Thoracic aorta (tissue), 2 donors: ENCODE measurements around the gene UBE2L3. TPM values are rescaled to one million over a fixed set of nuclear protein-coding genes. Genes with fewer than 3 reads are reported as not detected.
A peak's percentile ranks its signal among the peaks of the same experiment; 100 is the strongest.

ENCODE experiments used
- ATAC-seq: fragments of 150-250 bp; one replicate; pipeline ENCODE4 v1.8.0; 2017; ENCODE audit warnings: low read depth; ENCODE audit not compliant: insufficient number of reproducible peaks, low FRiP score
- DNase-seq: peaks from one replicate; pipeline ENCODE4 v3.0.0-alpha.2; 2020; ENCODE audit warnings: low spot score
- H3K27ac ChIP-seq, 2 donors: fragments of 200-600 bp; sonication (generic); 1 replicate in 1 of 2; 2 replicates in 1 of 2; pipeline ENCODE4 v1.5.1; 2016; ENCODE audit warnings: mild to moderate bottlenecking in 2 of 2, moderate library complexity in 2 of 2
- H3K27me3 ChIP-seq: fragments of 200-600 bp; sonication (generic); replicated peaks from 2 replicates; pipeline ENCODE4 v1.6.0; 2016; ENCODE audit warnings: mild to moderate bottlenecking; ENCODE audit not compliant: insufficient read depth
- H3K36me3 ChIP-seq: fragments of 200-600 bp; sonication (generic); one replicate; pipeline ENCODE4 v1.5.1; 2016
- H3K4me1 ChIP-seq, 2 donors: fragments of 200-600 bp; sonication (generic); 1 replicate in 1 of 2; 2 replicates in 1 of 2; pipeline versions ENCODE4 v1.5.1 to v1.6.0; 2016; ENCODE audit warnings: low read depth in 2 of 2, mild to moderate bottlenecking in 1 of 2; ENCODE audit not compliant: control insufficient read depth in 1 of 2
- H3K4me3 ChIP-seq: fragments of 200-600 bp; sonication (generic); 2 replicates; pipeline ENCODE4 v1.5.1; 2016; ENCODE audit warnings: mild to moderate bottlenecking
- H3K9me3 ChIP-seq: fragments of 200-600 bp; sonication (generic); 2 replicates; pipeline ENCODE4 v1.5.1; 2016
- CTCF ChIP-seq: fragments of 200-600 bp; sonication (generic); IDR thresholded peaks from one replicate; pipeline ENCODE4 v1.5.1; 2019; ENCODE audit warnings: antibody characterized with exemption
- total RNA-seq, 2 donors: library from RNA; depleted of rRNA; stranded (reverse); fragments of >200 nt; gene quantifications; one replicate each; pipeline versions ENCODE4 v1.1.0 to v1.2.3, GENCODE V29; 2016

The UBE2L3 gene
- total RNA-seq, 2 donors from 2014 or later: 33.8 to 38.3 TPM

DNA sequence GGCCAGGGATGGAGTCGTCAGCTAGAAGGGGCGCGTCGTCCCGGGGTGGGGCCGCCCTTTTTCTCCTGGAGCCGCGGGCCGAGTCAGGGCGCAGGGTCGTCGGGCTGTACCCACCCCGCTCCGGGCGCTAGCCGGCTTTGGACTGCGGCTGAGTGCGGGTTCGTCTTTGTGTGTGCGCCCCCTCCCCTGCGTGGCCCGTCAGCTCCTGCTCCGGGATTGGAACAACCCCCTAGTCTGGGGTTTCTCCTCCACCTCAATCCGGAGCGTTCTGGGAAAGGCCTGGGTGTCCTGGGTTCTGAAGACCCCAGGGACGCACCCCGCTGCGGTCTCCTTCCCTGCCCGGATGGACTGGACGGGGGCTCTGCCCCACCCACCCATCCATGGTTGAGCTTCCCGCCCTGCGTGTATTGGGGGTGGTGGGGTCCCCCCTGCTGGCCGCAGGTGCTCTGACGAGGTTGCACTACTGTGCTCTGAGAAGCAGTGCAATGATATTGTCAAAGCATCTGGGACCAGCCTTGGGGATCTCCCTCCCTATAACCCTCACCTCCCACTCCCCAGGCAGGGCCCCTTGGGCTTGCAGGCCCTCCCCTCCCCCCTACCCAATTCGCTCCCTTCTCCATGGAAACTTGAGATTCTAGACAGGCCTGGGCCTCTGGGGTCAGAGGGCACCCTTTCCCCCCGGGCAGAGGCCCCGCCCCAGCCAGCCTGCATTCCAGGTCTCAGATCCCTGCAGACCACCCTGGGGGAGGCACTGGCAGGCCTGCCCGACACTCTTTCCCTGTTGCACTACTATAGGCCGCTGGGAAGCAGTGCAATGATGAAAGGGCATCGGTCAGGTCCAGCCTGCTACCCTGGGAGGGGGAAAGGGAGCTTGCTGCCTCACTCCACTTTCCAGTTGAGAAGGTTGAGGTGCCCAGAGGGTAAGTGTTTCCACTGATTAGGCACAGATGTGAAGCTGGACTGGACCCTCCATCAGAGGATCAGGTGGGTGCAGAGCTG lies 85.3 kb downstream of the UBE2L3 start:
- no peaks in the 10 kb centered on the region for H3K36me3 ChIP-seq
- H3K27me3 ChIP-seq: no peaks in the 10 kb centered on the region
- no peak for TF ChIP-seq CTCF
- peaks cover 6 to 21% of the 10 kb centered on the region in 2 donors for H3K4me1 ChIP-seq
- peak overlapping the region; percentile 97 for H3K4me3 ChIP-seq
- H3K27ac ChIP-seq: no peak overlapping the region
- ATAC-seq (no peak), DNase-seq (no peak)
- H3K9me3 ChIP-seq: no peaks in the 10 kb centered on the region

DNA sequence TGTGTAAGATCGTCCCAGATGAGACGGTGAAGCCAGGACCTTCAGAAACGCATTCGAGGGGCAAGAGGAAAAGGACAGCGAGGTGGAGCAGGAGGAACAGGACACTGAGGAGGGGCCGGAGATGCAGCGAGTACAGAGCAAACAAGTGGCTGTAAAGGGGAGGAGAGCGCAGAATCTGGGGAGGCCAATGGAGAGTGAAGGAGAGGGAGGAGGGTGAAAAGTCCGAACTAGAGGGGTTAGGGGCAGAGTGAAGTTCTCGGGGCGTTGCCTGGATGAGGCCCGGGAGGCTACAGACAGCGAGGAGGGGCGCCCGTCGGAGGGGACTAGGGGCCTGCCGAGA lies 89.5 kb downstream of the UBE2L3 start:
- H3K27ac ChIP-seq: no peak overlapping the region
- no peaks in the 10 kb centered on the region for H3K36me3 ChIP-seq
- no peaks in the 10 kb centered on the region for H3K27me3 ChIP-seq
- H3K4me3 ChIP-seq: peak overlapping the region; percentile 70
- DNase-seq (no peak), ATAC-seq (no peak)
- no peak for TF ChIP-seq CTCF
- H3K4me1 ChIP-seq: peaks cover 0 to 12% of the 10 kb centered on the region in 2 donors
- H3K9me3 ChIP-seq: no peaks in the 10 kb centered on the region

GRCh38 chr22:21657360-21658032 lies 90.0 kb downstream of the UBE2L3 start:
- no peaks in the 10 kb centered on the region for H3K36me3 ChIP-seq
- H3K27me3 ChIP-seq: no peaks in the 10 kb centered on the region
- H3K4me1 ChIP-seq: peaks cover 0 to 10% of the 10 kb centered on the region in 2 donors
- H3K27ac ChIP-seq: no peak overlapping the region
- peak; percentile 20 for TF ChIP-seq CTCF
- no peak for ATAC-seq
- no peak for DNase-seq
- no peaks in the 10 kb centered on the region for H3K9me3 ChIP-seq
- H3K4me3 ChIP-seq: peak overlapping the region; percentile 70

- Histone ChIP-seq H3K27me3 (no peaks in the 10 kb centered on the region), H3K9me3 (no peaks in the 10 kb centered on the region)
Observed at GRCh38 chr22:21659864-21660525, 92.5 kb downstream of the UBE2L3 start.

More at GRCh38 chr22:21659864-21660525, 92.5 kb downstream of the UBE2L3 start:
- H3K36me3 ChIP-seq: no peaks in the 10 kb centered on the region
- H3K4me3 ChIP-seq: no peak overlapping the region
- no peak for ATAC-seq
- no peak for DNase-seq
- H3K27ac ChIP-seq: no peak overlapping the region
- H3K4me1 ChIP-seq: peaks cover 0 to 7% of the 10 kb centered on the region in 2 donors
- no peak for TF ChIP-seq CTCF
